ENCODE results near the gene EDNRA.
"Not testable (repeated sequence)": the region's sequence is repeated elsewhere in the genome, so short reads cannot be mapped to it uniquely, and the experiment has no call there.

EDNRA gene

DNA sequence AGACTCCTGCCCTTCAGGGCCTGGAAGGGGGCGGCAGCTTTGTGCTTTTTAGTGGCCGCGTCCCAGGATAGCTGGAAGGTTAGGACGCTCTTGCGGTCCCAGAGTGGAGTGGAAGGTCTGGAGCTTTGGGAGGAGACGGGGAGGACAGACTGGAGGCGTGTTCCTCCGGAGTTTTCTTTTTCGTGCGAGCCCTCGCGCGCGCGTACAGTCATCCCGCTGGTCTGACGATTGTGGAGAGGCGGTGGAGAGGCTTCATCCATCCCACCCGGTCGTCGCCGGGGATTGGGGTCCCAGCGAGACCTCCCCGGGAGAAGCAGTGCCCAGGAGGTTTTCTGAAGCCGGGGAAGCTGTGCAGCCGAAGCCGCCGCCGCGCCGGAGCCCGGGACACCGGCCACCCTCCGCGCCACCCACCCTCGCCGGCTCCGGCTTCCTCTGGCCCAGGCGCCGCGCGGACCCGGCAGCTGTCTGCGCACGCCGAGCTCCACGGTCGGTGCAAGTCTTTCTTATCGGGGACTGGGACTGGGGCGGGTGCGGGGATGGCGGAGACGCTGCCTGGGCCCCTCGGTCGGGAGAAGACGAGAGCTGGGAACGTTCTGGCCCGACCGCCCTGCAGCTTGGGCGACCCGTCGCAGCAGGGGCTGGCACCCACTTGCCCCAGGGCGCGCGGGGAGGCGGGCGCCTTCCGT is at the start of gene EDNRA:
EDNRA (plus strand) TSS at position 207 of the 686 bp plus-strand sequence. CDS start 4,585 bp downstream, outside the sequence.
- no peak for DNase-seq (ENCODE audit: low read depth)
- H3K4me3 ChIP-seq (ENCODE audit: low read depth, low read length): no peak within 1 kb of the TSS
- TF ChIP-seq CTCF (IDR thresholded peaks at IDR 0.05; ENCODE audit: control insufficient read depth, extremely low read depth, insufficient read depth): no peak

GRCh38 chr4:147434370-147434769 is 46.5 kb upstream of the EDNRA start:
- DNase-seq (ENCODE audit: low read depth); H3K4me3 ChIP-seq (ENCODE audit: low read depth, low read length): not testable (repeated sequence)

DNA sequence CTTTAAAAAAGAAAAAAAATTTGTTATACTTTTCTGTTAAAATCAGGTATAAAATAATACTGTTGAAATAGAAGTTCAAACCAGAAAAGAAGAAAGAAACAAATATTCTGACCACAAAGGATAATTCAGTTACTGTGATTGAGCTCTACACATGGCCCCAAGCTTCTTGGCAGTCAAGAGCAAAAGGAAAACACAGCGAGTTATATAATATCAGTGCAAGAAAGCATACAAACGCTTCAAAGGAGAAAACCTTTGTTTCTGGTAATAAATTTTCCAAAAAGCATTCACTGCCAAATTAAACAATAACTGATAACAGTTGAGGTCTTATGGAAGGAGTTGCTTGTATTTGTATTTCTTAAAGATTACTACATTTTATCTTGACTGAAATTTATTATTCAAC is 40.5 kb upstream of the EDNRA start:
- no peak for TF ChIP-seq CTCF (IDR thresholded peaks at IDR 0.05; ENCODE audit: control insufficient read depth, extremely low read depth, insufficient read depth)
- H3K4me3 ChIP-seq (ENCODE audit: low read depth, low read length): no peak overlapping the region
- DNase-seq (ENCODE audit: low read depth): no peak

DNA sequence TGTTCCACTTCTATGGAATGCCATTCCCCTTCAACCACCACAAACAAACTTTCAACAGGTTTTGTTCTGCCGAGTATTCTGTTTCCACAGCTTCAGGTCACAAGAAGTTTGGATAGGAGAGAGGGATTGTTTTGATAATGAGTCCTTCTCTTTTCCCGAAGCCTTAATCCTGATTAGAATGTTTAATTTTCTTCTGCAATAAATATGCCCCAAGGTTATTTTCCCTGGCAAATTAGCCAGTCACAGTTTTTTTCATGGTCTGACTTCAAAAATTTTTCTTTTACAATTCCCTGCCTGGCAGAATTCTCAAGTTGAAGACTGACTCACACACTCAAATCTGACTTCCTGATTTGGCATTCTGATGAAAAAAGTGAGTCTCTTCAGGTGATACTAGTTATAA is 33.1 kb upstream of the EDNRA start:
- no peak for TF ChIP-seq CTCF (IDR thresholded peaks at IDR 0.05; ENCODE audit: control insufficient read depth, extremely low read depth, insufficient read depth)
- H3K4me3 ChIP-seq (ENCODE audit: low read depth, low read length): no peak overlapping the region
- no peak for DNase-seq (ENCODE audit: low read depth)

- no peak for TF ChIP-seq CTCF (IDR thresholded peaks at IDR 0.05; ENCODE audit: control insufficient read depth, extremely low read depth, insufficient read depth)
- DNase-seq (ENCODE audit: low read depth): peak; percentile 37
- no peak overlapping the region for H3K4me3 ChIP-seq (ENCODE audit: low read depth, low read length)
Observed at GRCh38 chr4:147453561-147454141, 27.2 kb upstream of the EDNRA start.

DNA sequence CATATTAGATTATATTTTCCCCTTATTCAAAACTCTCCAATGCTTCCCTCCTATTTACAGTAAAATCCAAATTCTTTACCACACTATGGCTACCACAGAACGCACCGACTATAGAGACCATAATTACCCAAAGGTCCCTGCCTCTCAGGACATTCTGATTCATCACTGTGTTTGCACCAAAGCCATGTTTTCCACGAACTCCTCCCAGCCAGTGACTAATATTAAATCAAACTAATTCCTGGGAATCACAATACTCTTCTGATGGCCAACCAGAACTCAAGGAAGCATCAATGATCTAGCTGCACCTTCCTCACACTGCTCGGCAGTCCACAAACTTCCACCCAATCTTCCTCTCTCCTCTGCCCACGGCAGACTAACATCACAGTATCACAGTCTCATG is 24.2 kb upstream of the EDNRA start:
- no peak for DNase-seq (ENCODE audit: low read depth)
- no peak overlapping the region for H3K4me3 ChIP-seq (ENCODE audit: low read depth, low read length)
- no peak for TF ChIP-seq CTCF (IDR thresholded peaks at IDR 0.05; ENCODE audit: control insufficient read depth, extremely low read depth, insufficient read depth)

DNA sequence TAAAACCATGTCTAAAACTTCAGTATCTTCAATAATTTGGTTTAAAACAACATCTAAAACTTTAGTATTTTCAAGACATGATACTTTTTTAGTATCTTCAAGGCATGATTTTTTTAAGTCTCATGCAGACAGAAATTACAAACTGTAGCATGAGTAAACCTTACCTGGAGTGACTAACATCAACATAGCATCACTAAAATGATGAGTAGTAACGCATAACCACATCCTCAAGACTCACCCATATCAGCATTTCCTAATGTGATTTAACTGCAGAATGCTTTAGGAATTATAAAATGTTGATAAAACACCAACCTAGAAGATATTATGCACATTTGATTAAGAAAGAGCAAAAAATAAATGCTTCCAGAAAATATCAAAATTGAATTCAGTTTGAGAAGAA is 19.7 kb upstream of the EDNRA start:
- no peak overlapping the region for H3K4me3 ChIP-seq (ENCODE audit: low read depth, low read length)
- DNase-seq (ENCODE audit: low read depth): no peak
- no peak for TF ChIP-seq CTCF (IDR thresholded peaks at IDR 0.05; ENCODE audit: control insufficient read depth, extremely low read depth, insufficient read depth)
